Iris pigment epithelial cell (primary cell): ENCODE measurements around the gene LHX6.

Experiments
- DNase-seq: peaks from one replicate; pipeline ENCODE4 v3.0.0-alpha.2; 2011; ENCODE audit warnings: low read depth

LHX6 gene

DNA sequence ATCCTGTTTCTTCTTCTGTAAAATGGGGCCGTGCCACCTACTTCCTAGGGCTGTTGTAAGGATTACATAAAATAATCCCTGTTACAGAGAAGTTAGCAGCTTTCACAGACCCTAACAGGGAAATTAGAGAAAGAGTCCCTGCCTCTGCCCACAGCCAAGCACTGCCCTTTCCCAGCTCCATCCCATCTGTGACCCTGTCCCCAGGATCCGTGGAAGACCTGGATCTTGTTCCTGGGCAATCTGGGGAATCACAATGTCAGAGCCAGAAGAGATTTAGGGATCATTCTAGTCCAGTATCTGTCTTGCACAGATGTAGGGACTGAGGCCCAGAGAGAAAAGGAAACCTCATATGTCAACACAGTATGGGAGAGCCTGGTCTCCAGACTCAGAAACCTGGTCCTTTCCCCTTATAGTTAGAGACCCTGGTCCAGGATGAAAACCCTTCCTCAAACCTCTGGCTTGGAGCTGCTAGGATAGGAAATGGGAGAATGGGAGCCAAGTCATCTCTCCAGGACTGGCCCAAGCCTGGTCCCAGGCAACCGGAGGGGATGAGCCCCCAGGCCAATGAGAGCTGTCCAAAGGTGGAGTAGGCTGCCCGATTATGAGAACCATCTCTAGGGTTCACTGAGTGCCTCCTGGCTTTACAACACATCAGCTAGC lies 12.5 kb downstream of the LHX6 start:
- DNase-seq: no peak

- DNase-seq: no peak
Observed at GRCh38 chr9:122215663-122216062, 13.1 kb downstream of the LHX6 start.

- no peak for DNase-seq
Observed at GRCh38 chr9:122214507-122214906, 14.2 kb downstream of the LHX6 start.

DNA sequence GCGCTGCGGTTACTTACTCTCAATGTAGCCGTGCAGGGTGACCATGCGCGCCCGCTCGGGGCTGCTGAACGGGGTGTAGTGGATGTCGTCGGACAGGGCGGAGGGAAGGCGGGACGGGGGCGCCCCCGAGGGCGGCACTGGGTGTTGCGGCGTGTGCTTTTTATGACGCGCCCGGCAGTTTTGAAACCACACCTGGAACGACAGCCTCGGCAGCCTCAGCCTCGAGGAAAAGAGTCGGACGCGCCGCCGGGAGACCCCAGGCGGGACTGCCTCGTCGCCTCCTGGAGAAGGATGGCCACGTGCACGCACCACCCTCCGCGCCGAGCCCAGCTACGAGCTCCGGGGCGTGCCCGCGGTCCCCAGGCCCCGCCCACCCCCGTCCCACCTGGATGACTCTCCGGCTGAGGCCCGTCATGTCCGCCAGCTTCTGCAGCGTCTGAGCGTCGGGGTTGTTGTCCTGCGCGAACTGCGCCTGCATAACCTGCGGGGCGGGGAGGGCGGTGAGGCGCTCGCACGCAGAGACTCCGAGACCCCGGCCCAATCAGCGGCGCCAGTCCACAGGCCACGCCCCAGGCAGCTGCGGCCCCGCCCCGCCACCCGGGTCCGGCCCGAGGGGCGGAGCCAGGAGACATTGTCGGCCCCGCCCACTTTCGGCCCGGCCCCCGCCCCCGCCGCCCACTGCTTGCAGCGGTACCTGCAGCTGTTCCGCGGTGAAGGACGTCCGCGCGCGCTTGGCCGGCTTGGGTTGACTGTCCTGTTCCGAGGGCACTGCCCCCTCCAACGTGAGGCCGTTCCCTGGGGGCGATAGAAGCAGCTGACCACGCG lies 15.0 kb downstream of the LHX6 start:
- no peak for DNase-seq

DNA sequence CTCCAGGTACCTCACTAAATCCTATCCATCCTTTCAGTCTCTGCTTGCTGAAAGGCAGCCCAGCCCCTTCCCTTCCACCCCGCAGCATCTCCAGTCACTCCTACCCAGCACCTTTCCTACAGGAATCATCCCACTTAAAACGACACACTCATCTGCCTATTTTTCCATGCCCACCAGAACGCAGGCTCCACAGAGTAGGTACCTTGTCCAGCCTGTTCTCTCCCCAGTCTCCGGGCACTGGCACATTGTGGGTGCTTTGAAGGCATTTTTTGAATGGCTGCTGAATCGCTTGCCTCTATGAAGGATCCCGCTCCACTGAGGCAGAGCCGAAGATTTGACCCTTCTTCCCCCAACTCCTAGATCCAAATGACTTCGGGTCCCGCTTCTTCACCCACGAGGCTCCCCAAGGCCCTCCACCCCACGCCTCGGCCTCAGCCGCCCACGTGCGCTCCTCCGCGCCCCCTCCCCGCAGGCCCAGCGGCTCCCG lies 15.6 kb downstream of the LHX6 start:
- DNase-seq: no peak

- no peak for DNase-seq
Observed at GRCh38 chr9:122212473-122213004, 16.2 kb downstream of the LHX6 start.

DNA sequence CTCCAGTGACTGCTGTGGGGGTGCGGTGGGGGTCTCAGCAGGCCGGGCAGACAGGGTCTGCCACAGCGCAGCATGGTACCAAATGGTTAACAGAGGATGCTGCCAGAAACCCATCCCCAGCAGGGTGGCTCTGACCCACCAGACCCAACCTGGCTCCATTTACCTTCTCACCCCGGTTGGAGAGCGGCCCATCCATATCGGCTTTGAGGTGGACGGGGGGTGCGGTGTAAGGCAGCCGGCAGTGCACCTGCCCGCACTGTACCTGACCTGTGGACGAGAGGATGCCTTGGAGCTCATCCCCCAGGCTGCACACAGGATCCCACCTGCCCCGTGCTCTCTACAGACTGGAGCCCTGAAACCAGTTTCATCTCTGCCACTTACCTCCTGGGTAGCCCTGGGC lies 19.3 kb downstream of the LHX6 start:
- no peak for DNase-seq

DNA sequence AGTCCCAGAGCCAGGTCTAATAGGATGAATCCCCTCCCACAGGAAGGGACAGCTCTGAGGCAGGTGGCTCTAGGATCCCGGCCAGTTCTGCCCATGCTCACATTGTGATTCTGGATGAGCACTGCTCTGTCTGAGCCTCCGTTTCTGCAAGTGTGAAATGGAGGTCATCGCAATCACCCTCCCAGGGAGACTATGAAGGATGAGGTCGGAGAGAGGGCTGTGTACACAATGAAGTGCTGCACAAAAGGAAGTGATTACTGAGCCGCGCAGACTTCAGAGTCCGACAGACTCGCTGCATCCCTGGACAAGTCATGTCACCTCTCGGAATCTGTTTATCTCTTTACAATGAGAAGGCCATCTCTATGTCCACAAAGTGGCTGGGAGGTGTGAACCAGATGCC lies 21.7 kb downstream of the LHX6 start:
- DNase-seq: no peak

- DNase-seq: peak; percentile 81
Observed at GRCh38 chr9:122206118-122207046, 22.4 kb downstream of the LHX6 start.

DNA sequence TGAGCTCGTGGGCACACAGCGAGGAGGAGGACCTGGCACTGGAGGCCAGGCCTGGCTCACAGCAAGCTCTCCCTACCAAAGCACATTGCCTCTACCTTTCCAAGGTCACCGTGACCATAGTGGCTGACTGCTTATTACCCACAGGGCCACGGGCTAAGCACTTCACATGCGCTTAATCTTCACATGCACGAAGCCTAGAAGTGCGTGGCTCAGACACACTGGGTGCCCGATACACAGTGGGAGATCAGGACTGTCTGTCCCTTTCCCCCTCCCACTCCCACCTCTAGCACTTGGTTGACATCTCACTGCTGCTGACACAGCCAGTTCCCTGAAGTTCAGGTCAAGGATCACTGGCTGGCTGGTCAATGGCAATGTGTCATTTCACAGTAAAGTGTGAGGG lies 23.6 kb downstream of the LHX6 start:
- DNase-seq: no peak

GRCh38 chr9:122204491-122204890 lies 24.3 kb downstream of the LHX6 start:
- no peak for DNase-seq

DNA sequence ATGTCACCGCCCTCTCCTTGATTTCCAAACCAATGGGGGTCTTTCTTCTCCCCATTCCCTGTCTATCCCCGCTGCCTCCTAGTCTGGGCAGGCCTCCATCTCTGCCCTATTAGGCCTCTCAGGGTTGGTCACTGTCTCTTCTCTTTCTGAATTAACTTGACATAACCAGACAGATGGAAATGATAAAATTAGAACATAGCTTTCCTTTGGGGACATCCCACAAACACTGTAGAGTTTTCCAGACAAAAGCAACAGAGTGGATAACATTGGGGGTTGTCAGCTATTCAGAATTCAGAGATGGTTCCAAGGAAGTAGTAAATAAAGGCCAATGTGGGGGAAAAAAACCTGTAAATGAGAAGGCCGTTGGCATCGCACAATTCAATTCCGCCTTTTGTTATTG lies 24.7 kb downstream of the LHX6 start:
- DNase-seq: no peak

GRCh38 chr9:122202111-122202510 lies 26.6 kb downstream of the LHX6 start:
- no peak for DNase-seq

DNA sequence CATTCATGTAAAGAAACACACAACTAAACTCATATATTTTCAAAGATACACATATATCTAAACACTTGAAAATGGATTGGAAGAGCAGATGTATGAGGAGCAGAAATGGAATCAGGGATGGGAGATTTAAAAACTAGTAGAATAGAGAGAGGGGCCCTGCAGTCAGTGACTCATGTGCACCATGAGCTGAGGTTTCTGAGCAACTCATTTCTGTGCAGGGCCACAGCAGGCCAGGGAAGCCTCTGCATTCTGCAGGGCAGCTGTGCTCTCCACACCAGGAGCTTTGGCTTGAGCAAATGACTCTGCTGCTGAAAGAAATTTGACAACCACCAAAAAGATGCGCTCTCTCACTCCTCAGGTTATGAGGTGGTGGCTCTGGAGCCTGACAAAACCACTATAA lies 27.1 kb downstream of the LHX6 start:
- DNase-seq: peak; percentile 57

DNA sequence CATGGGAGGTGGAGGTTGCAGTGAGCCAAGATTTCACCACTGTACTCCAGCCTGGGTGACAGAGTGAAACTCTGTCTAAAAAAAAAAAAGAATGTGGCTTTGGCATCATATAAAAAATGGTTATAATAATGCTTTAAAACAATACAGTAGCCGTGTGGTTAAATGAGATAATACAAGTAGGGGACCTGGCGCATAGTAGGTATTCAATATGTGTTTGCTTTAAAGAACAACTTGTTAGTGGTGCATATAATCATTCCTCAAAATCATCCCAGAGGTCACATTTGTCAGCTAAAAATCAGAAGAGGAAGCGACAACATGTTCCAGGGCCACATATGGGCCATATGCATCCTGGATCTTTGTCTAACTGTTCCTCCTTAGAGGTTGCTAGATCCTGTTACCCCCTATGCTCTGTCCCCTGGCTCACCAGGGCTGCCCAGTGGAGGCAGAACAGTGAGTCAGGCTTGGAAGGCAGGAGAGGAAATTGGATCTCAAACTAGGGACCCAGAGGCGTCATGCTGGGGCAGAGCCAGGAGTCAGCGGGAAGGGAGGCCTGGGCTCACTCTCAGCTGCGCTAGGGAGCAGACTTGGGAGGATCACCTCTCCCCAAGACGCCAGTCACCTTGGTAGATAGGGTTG lies 27.7 kb downstream of the LHX6 start:
- peak; percentile 54 for DNase-seq

GRCh38 chr9:122197882-122198281 lies 30.9 kb downstream of the LHX6 start:
- no peak for DNase-seq

GRCh38 chr9:122197426-122197825 lies 31.3 kb downstream of the LHX6 start:
- DNase-seq: no peak

GRCh38 chr9:122195875-122196274 lies 32.9 kb downstream of the LHX6 start:
- no peak for DNase-seq

GRCh38 chr9:122193651-122194050 lies 35.1 kb downstream of the LHX6 start:
- no peak for DNase-seq

DNA sequence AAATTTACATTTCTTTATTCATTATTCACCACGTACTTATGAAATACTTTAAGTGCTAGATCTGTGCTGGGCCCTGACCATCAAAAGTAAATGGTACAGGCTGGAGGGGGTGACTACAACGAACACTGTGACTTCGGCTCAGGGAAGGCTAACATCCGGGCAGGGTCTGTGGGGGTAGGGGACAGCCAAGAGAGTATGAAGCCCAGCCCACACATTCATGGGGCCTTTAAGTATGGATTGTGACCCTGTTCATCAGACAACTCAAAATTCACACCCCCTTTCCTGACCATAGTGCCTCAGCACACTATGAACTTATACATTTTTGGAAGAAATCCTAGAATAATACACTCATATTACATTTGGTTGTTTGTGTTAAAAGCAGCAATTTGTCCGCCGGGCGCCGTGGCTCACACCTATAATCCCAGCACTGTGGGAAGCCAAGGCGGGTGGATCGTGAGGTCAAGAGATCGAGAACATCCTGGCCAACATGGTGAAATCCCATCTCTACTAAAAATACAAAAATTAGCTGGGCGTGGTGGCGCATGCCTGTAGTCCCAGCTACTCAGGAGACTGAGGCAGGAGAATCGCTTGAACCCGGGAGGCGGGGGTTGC lies 35.7 kb downstream of the LHX6 start:
- peak; percentile 26 for DNase-seq

- DNase-seq: no peak
Observed at GRCh38 chr9:122192261-122192875, 36.4 kb downstream of the LHX6 start.
